Activated naive CD8-positive, alpha-beta T cell treated with anti-CD3 and anti-CD28 coated beads, Interleukin-2, amount 10 ng/mL, durations not matched to agents 7 days and 5 days (primary cell): ENCODE data around the gene LYPD4. TPM values are rescaled to one million over a fixed set of nuclear protein-coding genes. Genes with fewer than 3 reads are reported as not detected.
"Not testable (repeated sequence)": the region's sequence is repeated elsewhere in the genome, so short reads cannot be mapped to it uniquely, and the experiment has no call there.

ENCODE experiments used
- ATAC-seq: fragments of 150-1000 bp; cut with Tn5 transposase; one replicate; pipeline ENCODE4 v1.10.0; 2021; ENCODE audit warnings: low read depth, moderate library complexity
- POLR2A ChIA-PET: fragments of 350-600 bp; sonication (Branson Sonifier 250); formaldehyde crosslinking; loops from one replicate; lab custom pipeline; 2021; ENCODE audit warnings: antibody characterized with exemption; lab: Charles Lee
- DNase-seq: peaks from one replicate; pipeline ENCODE4 v3.0.0; 2021
- H3K27ac Mint-ChIP-seq: one replicate; pipeline ENCODE4 v1.8.0; 2022; ENCODE audit warnings: mild to moderate bottlenecking, mixed read lengths
- H3K27me3 Mint-ChIP-seq: one replicate; pipeline ENCODE4 v1.8.0; 2022; ENCODE audit warnings: mild to moderate bottlenecking, moderate library complexity, mixed read lengths
- H3K36me3 Mint-ChIP-seq: one replicate; pipeline ENCODE4 v1.8.0; 2021; ENCODE audit warnings: mild to moderate bottlenecking, mixed read lengths
- H3K4me1 Mint-ChIP-seq: one replicate; pipeline ENCODE4 v1.8.0; 2021; ENCODE audit warnings: mixed read lengths
- H3K4me3 Mint-ChIP-seq: one replicate; pipeline ENCODE4 v1.8.0; 2022; ENCODE audit warnings: mild to moderate bottlenecking, moderate library complexity, mixed read lengths
- H3K9me3 Mint-ChIP-seq: one replicate; pipeline ENCODE4 v1.8.0; 2021; ENCODE audit warnings: mixed read lengths
- microRNA-seq: library from miRNA; unstranded; fragments of <30 nt; microRNA quantifications from one replicate; pipeline ENCODE4 v1.2.0, GENCODE V29; 2022
- total RNA-seq, 2 experiments: library from RNA; stranded (reverse); gene quantifications; one replicate each; pipeline ENCODE4 v1.2.3, GENCODE V29; 2021

The LYPD4 gene
- total RNA-seq, 2 experiments from 2014 or later, result not detected

- Mint-ChIP-seq H3K4me3 (no peak overlapping the region), H3K27me3 (peaks cover 15% of the 10 kb centered on the region), H3K9me3 (no peaks in the 10 kb centered on the region), H3K36me3 (no peaks in the 10 kb centered on the region), H3K4me1 (peaks cover 16% of the 10 kb centered on the region), H3K27ac (no peak overlapping the region)
- DNase-seq (no peak), ATAC-seq (no peak)
- POLR2A ChIA-PET, result no interaction called here
Measured at GRCh38 chr19:41801031-41801430, 43.5 kb downstream of the LYPD4 start.

GRCh38 chr19:41799444-41800000, 45.0 kb downstream of the LYPD4 start:
- H3K4me3 Mint-ChIP-seq, result no peak overlapping the region
- peaks cover 11% of the 10 kb centered on the region for H3K4me1 Mint-ChIP-seq
- no peaks in the 10 kb centered on the region for H3K36me3 Mint-ChIP-seq
- POLR2A ChIA-PET, result no interaction called here
- peaks cover 17% of the 10 kb centered on the region for H3K27me3 Mint-ChIP-seq
- ATAC-seq (no peak), DNase-seq (no peak)
- no peak overlapping the region for H3K27ac Mint-ChIP-seq
- no peaks in the 10 kb centered on the region for H3K9me3 Mint-ChIP-seq

- POLR2A ChIA-PET, result no interaction called here
- H3K27ac Mint-ChIP-seq, result no peak overlapping the region
- no peaks in the 10 kb centered on the region for H3K36me3 Mint-ChIP-seq
- ATAC-seq, result no peak
- H3K9me3 Mint-ChIP-seq, result no peaks in the 10 kb centered on the region
- H3K27me3 Mint-ChIP-seq, result peaks cover 40% of the 10 kb centered on the region
- H3K4me1 Mint-ChIP-seq, result no peaks in the 10 kb centered on the region
- no peak for DNase-seq
- no peak overlapping the region for H3K4me3 Mint-ChIP-seq
Measured at GRCh38 chr19:41796901-41797300, 47.6 kb downstream of the LYPD4 start.

- DNase-seq (no peak), ATAC-seq (no peak)
- POLR2A ChIA-PET, result interaction anchor here (0.7 kb wide), 1 partner anchor 1175 kb away, joined by 3 read pairs; no protein-coding TSS in a partner anchor
- Mint-ChIP-seq H3K27me3 (peaks cover 45% of the 10 kb centered on the region), H3K27ac (no peak within 1 kb of the TSS), H3K9me3 (no peaks in the 10 kb centered on the region), H3K4me1 (no peaks in the 10 kb centered on the region), H3K4me3 (no peak within 1 kb of the TSS), H3K36me3 (no peaks in the 10 kb centered on the region)
Measured at GRCh38 chr19:41796362-41796761, 48.1 kb downstream of the LYPD4 start, which contains the start of gene CEACAM3. CEACAM3 (plus strand) TSS chr19:41796587; CDS start chr19:41796678, 91 bp downstream.

- ATAC-seq (peak; percentile 92), DNase-seq (no peak)
- POLR2A ChIA-PET, result no interaction called here
- Mint-ChIP-seq H3K9me3 (no peaks in the 10 kb centered on the region), H3K36me3 (no peaks in the 10 kb centered on the region), H3K27me3 (peaks cover 47% of the 10 kb centered on the region), H3K4me3 (no peak overlapping the region), H3K4me1 (no peaks in the 10 kb centered on the region), H3K27ac (no peak overlapping the region)
Measured at GRCh38 chr19:41795031-41795461, 49.4 kb downstream of the LYPD4 start.

- Mint-ChIP-seq H3K36me3 (no peaks in the 10 kb centered on the region), H3K27me3 (peaks cover 57% of the 10 kb centered on the region), H3K4me1 (no peaks in the 10 kb centered on the region), H3K4me3 (no peak overlapping the region), H3K27ac (no peak overlapping the region), H3K9me3 (no peaks in the 10 kb centered on the region)
- POLR2A ChIA-PET, result interaction anchor here (1.6 kb wide), 1 partner anchor 28 kb away, joined by 3 read pairs; no protein-coding TSS in a partner anchor
- no peak for ATAC-seq
- no peak for DNase-seq
Measured at GRCh38 chr19:41793414-41793727, 51.1 kb downstream of the LYPD4 start.

GRCh38 chr19:41792513-41793413, 51.7 kb downstream of the LYPD4 start:
- H3K27me3 Mint-ChIP-seq, result peaks cover 55% of the 10 kb centered on the region
- POLR2A ChIA-PET, result interaction anchor here (0.6 to 1.6 kb wide), 2 partner anchors 23 to 29 kb away, joined by 3 read pairs; no protein-coding TSS in a partner anchor
- no peaks in the 10 kb centered on the region for H3K9me3 Mint-ChIP-seq
- ATAC-seq (peak; percentile 39), DNase-seq (peak; percentile 67)
- no peak overlapping the region for H3K27ac Mint-ChIP-seq
- no peaks in the 10 kb centered on the region for H3K36me3 Mint-ChIP-seq
- no peak overlapping the region for H3K4me3 Mint-ChIP-seq
- no peaks in the 10 kb centered on the region for H3K4me1 Mint-ChIP-seq

- peaks cover 17% of the 10 kb centered on the region for H3K4me1 Mint-ChIP-seq
Measured at GRCh38 chr19:41789053-41789452, 55.4 kb downstream of the LYPD4 start.

GRCh38 chr19:41788518-41788917, 56.0 kb downstream of the LYPD4 start:
- H3K36me3 Mint-ChIP-seq, H3K27ac Mint-ChIP-seq, H3K4me3 Mint-ChIP-seq, ATAC-seq, POLR2A ChIA-PET, DNase-seq, H3K9me3 Mint-ChIP-seq: not testable (repeated sequence)
- H3K4me1 Mint-ChIP-seq, result peaks cover 17% of the 10 kb centered on the region
- peaks cover 65% of the 10 kb centered on the region for H3K27me3 Mint-ChIP-seq

More at GRCh38 chr19:41789053-41789452, 55.4 kb downstream of the LYPD4 start:
- DNase-seq, H3K9me3 Mint-ChIP-seq, ATAC-seq, H3K4me3 Mint-ChIP-seq, POLR2A ChIA-PET, H3K36me3 Mint-ChIP-seq, H3K27ac Mint-ChIP-seq: not testable (repeated sequence)
- peaks cover 64% of the 10 kb centered on the region for H3K27me3 Mint-ChIP-seq

Small RNA genes within 50 kb of the gene (microRNA-seq; reads per million reads assigned to microRNA genes)
- not detected for gene MIR6797

Other genes with a start within 250 kb of the LYPD4 start
- not detected for gene CEACAM4, start 217.6 kb downstream of the LYPD4 start, total RNA-seq
- not detected for gene CEACAM7, start 156.4 kb downstream of the LYPD4 start, total RNA-seq
- gene CEACAM5, start 136.1 kb downstream of the LYPD4 start, total RNA-seq, result not detected
- gene CEACAM6, start 89.2 kb downstream of the LYPD4 start, total RNA-seq, result not detected
- gene CEACAM3, start 48.1 kb downstream of the LYPD4 start, total RNA-seq, result not detected
- gene DMRTC2, start 359 bp upstream of the LYPD4 start, total RNA-seq, result not detected
- gene RPS19, start 15.6 kb upstream of the LYPD4 start, total RNA-seq, result 1,000 to 10,000 TPM; 3,237 to 3,326 TPM
- gene CD79A, start 32.6 kb upstream of the LYPD4 start, total RNA-seq, result 10 to 100 TPM; 28.0 to 29.8 TPM
- 100 to 1,000 TPM; 807 to 824 TPM for gene ARHGEF1, start 38.5 kb upstream of the LYPD4 start, total RNA-seq
- 1 to 10 TPM; 4.3 to 4.5 TPM for gene ERFL, start 83.8 kb upstream of the LYPD4 start, total RNA-seq
- gene RABAC1, start 114.6 kb upstream of the LYPD4 start, total RNA-seq, result 10 to 100 TPM; 85.3 to 87.3 TPM
- 1 to 10 TPM; 4.5 to 7.1 TPM for gene ATP1A3, start 149.5 kb upstream of the LYPD4 start, total RNA-seq
- gene GRIK5, start 225.5 kb upstream of the LYPD4 start, total RNA-seq, result under 1 TPM; 0.44 to 0.79 TPM
- gene ZNF574, start 231.5 kb upstream of the LYPD4 start, total RNA-seq, result 10 to 100 TPM; 17.6 to 18.9 TPM